Keratinocyte (primary cell): ENCODE measurements around the gene NFATC1. TPM values are rescaled to one million over a fixed set of nuclear protein-coding genes. Genes with fewer than 3 reads are reported as not detected.

Experiments used
- DNase-seq: peaks from one replicate; pipeline ENCODE4 v3.0.0-alpha.2; 2011; ENCODE audit warnings: low read depth, missing footprints, low spot score
- FAIRE-seq: peaks from 2 replicates; lab custom pipeline; 2011; peaks lifted over from hg19 to GRCh38; lab: Jason Lieb, UNC
- H2AFZ ChIP-seq: 2 replicates; pipeline ENCODE4 v1.6.0; 2012; ENCODE audit warnings: low read length, control low read depth, inconsistent platforms; ENCODE audit not compliant: control insufficient read depth
- H3K27ac ChIP-seq: 2 replicates; pipeline ENCODE4 v1.5.1; 2011; ENCODE audit warnings: low read length; ENCODE audit not compliant: control insufficient read depth, insufficient read depth
- H3K27me3 ChIP-seq: 3 replicates; pipeline ENCODE4 v1.6.0; 2011; ENCODE audit warnings: low read length; ENCODE audit not compliant: control insufficient read depth, insufficient read depth; ENCODE audit errors: extremely low read depth
- H3K36me3 ChIP-seq, 2 experiments: 2 replicates in 1 of 2; 3 replicates in 1 of 2; pipeline ENCODE4 v1.5.1; 2011; ENCODE audit warnings: low read length in 2 of 2, mild to moderate bottlenecking in 1 of 2; ENCODE audit not compliant: control insufficient read depth in 2 of 2, insufficient read depth in 2 of 2; ENCODE audit errors: extremely low read depth in 1 of 2
- H3K4me1 ChIP-seq: 3 replicates; pipeline ENCODE4 v1.5.1; 2011; ENCODE audit warnings: low read length; ENCODE audit not compliant: control insufficient read depth, insufficient read depth; ENCODE audit errors: extremely low read depth
- H3K4me2 ChIP-seq: 3 replicates; pipeline ENCODE4 v1.6.0; 2011; ENCODE audit warnings: low read depth, low read length; ENCODE audit not compliant: control insufficient read depth, insufficient read depth; ENCODE audit errors: extremely low read depth
- H3K4me3 ChIP-seq, 3 experiments: fragments of 200-600 bp in 1 of 3; sonication (generic) in 1 of 3; 2 replicates in 2 of 3; 3 replicates in 1 of 3; pipeline ENCODE4 v1.5.1; 2011 to 2016; ENCODE audit warnings: low read length in 3 of 3, mild to moderate bottlenecking in 3 of 3, control low read depth in 2 of 3, inconsistent platforms in 1 of 3, low read depth in 1 of 3, mixed read lengths in 1 of 3, mixed run types in 1 of 3, moderate library complexity in 1 of 3; ENCODE audit not compliant: control insufficient read depth in 2 of 3, insufficient read depth in 2 of 3; ENCODE audit errors: extremely low read depth in 1 of 3
- H3K79me2 ChIP-seq: 2 replicates; pipeline ENCODE4 v1.6.0; 2012; ENCODE audit warnings: low read length; ENCODE audit not compliant: control insufficient read depth, insufficient read depth
- H3K9ac ChIP-seq: 3 replicates; pipeline ENCODE4 v1.6.0; 2011; ENCODE audit warnings: low read length; ENCODE audit not compliant: control insufficient read depth, insufficient read depth; ENCODE audit errors: extremely low read depth
- H3K9me1 ChIP-seq: 3 replicates; pipeline ENCODE4 v1.6.0; 2011; ENCODE audit warnings: low read length; ENCODE audit not compliant: control insufficient read depth, insufficient read depth; ENCODE audit errors: extremely low read depth
- H3K9me3 ChIP-seq: 2 replicates; pipeline ENCODE4 v1.5.1; 2012; ENCODE audit warnings: low read depth, low read length; ENCODE audit not compliant: control insufficient read depth
- H4K20me1 ChIP-seq: 3 replicates; pipeline ENCODE4 v1.6.0; 2011; ENCODE audit warnings: low read length; ENCODE audit not compliant: control insufficient read depth, insufficient read depth; ENCODE audit errors: extremely low read depth
- CTCF ChIP-seq, 3 experiments: IDR thresholded peaks in 1 of 3; conservative IDR thresholded peaks in 1 of 3; optimal IDR thresholded peaks in 1 of 3; 2 replicates in 2 of 3; 3 replicates in 1 of 3; pipeline versions ENCODE3 to v1.5.1; 2011; ENCODE audit warnings: low read length in 3 of 3, mild to moderate bottlenecking in 3 of 3, moderate library complexity in 2 of 3, control low read depth in 1 of 3, inconsistent platforms in 1 of 3; ENCODE audit not compliant: insufficient read depth in 2 of 3; ENCODE audit errors: extremely low read depth in 1 of 3
- EZH2 ChIP-seq: IDR thresholded peaks from one replicate; pipeline ENCODE4 v1.6.1; 2012; ENCODE audit warnings: inconsistent platforms, mild to moderate bottlenecking, low read length, moderate library complexity
- dilution Hi-C: fragments of 300-500 bp; cut with MboI; formaldehyde crosslinking; loops from one replicate; pipeline ENCODE4 v1.7.0; 2020; ENCODE audit warnings: low sequenced_read_pairs; ENCODE audit not compliant: extremely low pct_ligation_motif_present
- polyA plus RNA-seq, 5 experiments: library from polyadenylated mRNA; depleted of rRNA in 3 of 5; stranded (reverse) in 3 of 5; stranded (forward) in 1 of 5; unstranded in 1 of 5; fragments of >200 nt; gene quantifications; 1 replicate in 1 of 5; 2 replicates in 3 of 5; 3 replicates in 1 of 5; pipeline versions ENCODE4 v1.2.1 to v1.2.3, GENCODE V29; 2011 to 2012; ENCODE audit warnings: missing spikeins in 2 of 5, low read depth in 1 of 5, low replicate concordance in 1 of 5

NFATC1 gene
- polyA plus RNA-seq, 1 donor (not counting 4 experiments of a cell fraction or from before 2014, with no cell fraction given) = 0.77 TPM

- Histone ChIP-seq H3K9ac (no peak overlapping the region), H3K27me3 (no peaks in the 10 kb centered on the region), H3K9me3 (no peaks in the 10 kb centered on the region), H3K4me3 (no peak overlapping the region), H4K20me1 (no peaks in the 10 kb centered on the region), H3K4me2 (no peak overlapping the region), H3K79me2 (no peaks in the 10 kb centered on the region), H3K9me1 (no peaks in the 10 kb centered on the region), H3K4me1 (no peaks in the 10 kb centered on the region), H3K36me3 (peaks cover 0 to 4% of the 10 kb centered on the region in 2 experiments), H3K27ac (no peak overlapping the region), H2AFZ (no peak overlapping the region)
- DNase-seq (no peak), FAIRE-seq (no peak)
- TF ChIP-seq CTCF (optimal IDR thresholded peaks at IDR 0.05 in 1 of 3, IDR thresholded peaks at IDR 0.05 in 1 of 3, conservative IDR thresholded peaks at IDR 0.05 in 1 of 3; ENCODE audit: extremely low read depth in 1 of 3, insufficient read depth in 2 of 3, low read length in 3 of 3) (no peak), EZH2 (no peak)
- dilution Hi-C loops = no loop called here
These were observed 40.0 kb upstream of the NFATC1 start for GRCh38 chr18:79355433-79356335.

- no peaks in the 10 kb centered on the region for H3K27me3 ChIP-seq
- TF ChIP-seq CTCF (optimal IDR thresholded peaks at IDR 0.05 in 1 of 3, IDR thresholded peaks at IDR 0.05 in 1 of 3, conservative IDR thresholded peaks at IDR 0.05 in 1 of 3; ENCODE audit: extremely low read depth in 1 of 3, insufficient read depth in 2 of 3, low read length in 3 of 3) = no peak
- TF ChIP-seq EZH2 = no peak
- no peaks in the 10 kb centered on the region for H3K9me3 ChIP-seq
- H4K20me1 ChIP-seq = no peaks in the 10 kb centered on the region
- H3K4me1 ChIP-seq = no peaks in the 10 kb centered on the region
- FAIRE-seq (no peak), DNase-seq (no peak)
- peaks cover 0 to 6% of the 10 kb centered on the region in 2 experiments for H3K36me3 ChIP-seq
- H3K9ac ChIP-seq = no peak overlapping the region
- H3K4me2 ChIP-seq = no peak overlapping the region
- no peaks in the 10 kb centered on the region for H3K79me2 ChIP-seq
- dilution Hi-C loops = no loop called here
- H3K9me1 ChIP-seq = no peaks in the 10 kb centered on the region
- no peak overlapping the region for H2AFZ ChIP-seq
- no peak overlapping the region for H3K27ac ChIP-seq
- no peak overlapping the region for H3K4me3 ChIP-seq
These were observed 39.3 kb upstream of the NFATC1 start for GRCh38 chr18:79356435-79356834.
